HepG2 (cell line): Measurements from ENCODE around the gene ABTB2. TPM values are rescaled to one million over a fixed set of nuclear protein-coding genes. Genes with fewer than 3 reads are reported as not detected.

Experiments
- ATAC-seq: fragments of 200-7000 bp; cut with Tn5 transposase; 3 replicates; pipeline ENCODE4 v1.9.1; 2020; ENCODE audit warnings: mild to moderate bottlenecking, moderate library complexity
- BruUV-seq: library from RNA; stranded (reverse); fragments of 400-500 nt; replicated peaks from 2 replicates; lab custom pipeline; 2021; lab: Mats Ljungman, UMichigan
- CTCF ChIA-PET: fragments of 300-600 bp; formaldehyde crosslinking; extraction: SDS; loops from one replicate; lab custom pipeline; 2021; ENCODE audit warnings: low total read pairs, inconsistent platforms, low intra/inter-chr PET ratio; lab: Yijun Ruan, JAX
- POLR2A ChIA-PET: fragments of 350-600 bp; sonication (Branson Sonifier 250); formaldehyde crosslinking; loops from one replicate; lab custom pipeline; 2020; ENCODE audit warnings: antibody characterized with exemption, inconsistent platforms; lab: Yijun Ruan, JAX
- DNase-seq: peaks from one replicate; pipeline ENCODE4 v3.0.0-alpha.2; 2015; ENCODE audit warnings: low spot score
- FAIRE-seq: peaks from 3 replicates; lab custom pipeline; 2011; peaks lifted over from hg19 to GRCh38; lab: Jason Lieb, UNC
- H2AFZ ChIP-seq: one replicate; pipeline ENCODE4 v1.6.1; 2011; ENCODE audit warnings: low read length, inconsistent platforms
- H3K27ac ChIP-seq: fragments of 300-600 bp; 3 replicates; pipeline ENCODE4 v1.8.0; 2011; ENCODE audit warnings: mixed run types, mild to moderate bottlenecking, mixed read lengths, low read length, inconsistent platforms; ENCODE audit not compliant: insufficient read depth; ENCODE audit errors: extremely low read length
- H3K27me3 ChIP-seq, 2 experiments: fragments of 200-600 bp in 1 of 2; 2 replicates in 1 of 2; 3 replicates in 1 of 2; pipeline versions ENCODE4 v1.6.0 to v1.8.0; 2011; ENCODE audit warnings: low read length in 2 of 2, mild to moderate bottlenecking in 2 of 2, moderate library complexity in 2 of 2, inconsistent platforms in 1 of 2; ENCODE audit not compliant: insufficient read depth in 2 of 2, control insufficient read depth in 1 of 2
- H3K36me3 ChIP-seq, 2 experiments: fragments of 200-600 bp in 1 of 2; replicated peaks in 1 of 2; 2 replicates in 1 of 2; 3 replicates in 1 of 2; pipeline versions ENCODE4 v1.5.1 to v1.8.0; 2011; ENCODE audit warnings: low read length in 2 of 2, inconsistent platforms in 1 of 2; ENCODE audit not compliant: insufficient read depth in 2 of 2, control insufficient read depth in 1 of 2
- H3K4me1 ChIP-seq: 2 replicates; pipeline ENCODE4 v1.5.1; 2012; ENCODE audit warnings: low read length, inconsistent platforms; ENCODE audit not compliant: insufficient read depth
- H3K4me2 ChIP-seq: 2 replicates; pipeline ENCODE4 v1.6.0; 2011; ENCODE audit warnings: low read depth, low read length, inconsistent platforms
- H3K4me3 ChIP-seq, 3 experiments: fragments of 200-600 bp in 1 of 3; sonication (generic), shearing (Covaris generic) in 1 of 3; replicated peaks in 1 of 3; 2 replicates each; pipeline ENCODE4 v1.5.1; 2011 to 2016; ENCODE audit warnings: low read length in 3 of 3, inconsistent platforms in 2 of 3, low read depth in 2 of 3, mild to moderate bottlenecking in 2 of 3, control low read depth in 1 of 3, mixed read lengths in 1 of 3; ENCODE audit not compliant: insufficient read depth in 1 of 3
- H3K79me2 ChIP-seq: one replicate; pipeline ENCODE4 v1.6.1; 2011; ENCODE audit warnings: low read length, inconsistent platforms; ENCODE audit not compliant: insufficient read depth
- H3K9ac ChIP-seq: 2 replicates; pipeline ENCODE4 v1.6.0; 2011; ENCODE audit warnings: mild to moderate bottlenecking, low read depth, low read length, inconsistent platforms; ENCODE audit not compliant: insufficient read depth
- H3K9me3 ChIP-seq: 2 replicates; pipeline ENCODE4 v1.5.1; 2012; ENCODE audit warnings: mild to moderate bottlenecking, low read length
- H4K20me1 ChIP-seq: 2 replicates; pipeline ENCODE4 v1.6.0; 2011; ENCODE audit warnings: inconsistent platforms, mild to moderate bottlenecking, low read length, moderate library complexity; ENCODE audit not compliant: insufficient read depth
- ARID2 ChIP-seq: sonication (generic); formaldehyde crosslinking; IDR thresholded peaks from 2 replicates; pipeline ENCODE4 v1.8.1; 2022; ENCODE audit warnings: mild to moderate bottlenecking, missing genetic modification reagents, borderline replicate concordance
- CSRNP1 ChIP-seq: sonication (generic); formaldehyde crosslinking; IDR thresholded peaks from 2 replicates; pipeline ENCODE4 v1.8.1; 2023; ENCODE audit warnings: mild to moderate bottlenecking, missing genetic modification reagents
- E2F2 ChIP-seq: sonication (generic); formaldehyde crosslinking; IDR thresholded peaks from 2 replicates; pipeline ENCODE4 v1.4.0; 2020; ENCODE audit warnings: missing genetic modification reagents, borderline replicate concordance
- KDM6A ChIP-seq: IDR thresholded peaks from 2 replicates; pipeline ENCODE4 v1.6.1; 2016; ENCODE audit warnings: low read depth
- ZBTB43 ChIP-seq: sonication (generic); formaldehyde crosslinking; conservative IDR thresholded peaks from 2 replicates; pipeline ENCODE4 v1.4.0; 2020; ENCODE audit warnings: missing genetic modification reagents
- ZBTB7B ChIP-seq: sonication (generic); formaldehyde crosslinking; IDR thresholded peaks from 2 replicates; pipeline ENCODE4 v1.4.0; 2020; ENCODE audit warnings: missing genetic modification reagents
- ZNF142 ChIP-seq: sonication (generic); formaldehyde crosslinking; IDR thresholded peaks from 2 replicates; pipeline ENCODE4 v1.4.0; 2020; ENCODE audit warnings: missing genetic modification reagents
- ZNF207 ChIP-seq: fragments of 450-650 bp; IDR thresholded peaks from 2 replicates; pipeline ENCODE4 v1.6.1; 2016; ENCODE audit warnings: antibody characterized with exemption, borderline replicate concordance
- WGBS: methylation state at CpG from one replicate; pipeline ENCODE4 v1.1.6; 2017; ENCODE audit warnings: low lambda C conversion rate; 5-methylcytosine and 5-hydroxymethylcytosine counted together
- in situ Hi-C: cut with HindIII; loops from 2 replicates; pipeline ENCODE4 v1.10.0; 2017; ENCODE audit warnings: low pct_unique_long_range_greater_than_20kb; ENCODE audit not compliant: extremely low pct_ligation_motif_present
- intact Hi-C: fragments of 100-400 bp; cut with micrococcal nuclease; formaldehyde crosslinking; loops from one replicate; pipeline ENCODE4 v1.10.0; 2022; ENCODE audit not compliant: unreplicated experiment
- polyA plus RNA-seq, 8 experiments: library from polyadenylated mRNA; depleted of rRNA in 3 of 8; stranded (reverse) in 7 of 8; unstranded in 1 of 8; fragments of >200 nt; fragmentation: Illumina TruSeq in 4 of 8; extraction: Trizol in 4 of 8; gene quantifications; 2 replicates each; pipeline versions ENCODE4 v1.2.1 to v1.2.3, GENCODE V29; 2011 to 2016; ENCODE audit warnings: low read depth in 4 of 8, missing spikeins in 1 of 8, mixed read lengths in 1 of 8; ENCODE audit not compliant: insufficient read depth in 1 of 8
- total RNA-seq, 5 experiments: library from RNA; depleted of rRNA; stranded (reverse); fragments of >200 nt; fragmentation: Illumina TruSeq; extraction: Trizol; gene quantifications; 2 replicates each; pipeline ENCODE4 v1.2.3, GENCODE V29; 2016; ENCODE audit warnings: low read depth in 1 of 5

ABTB2 gene
- total and polyA plus RNA-seq, 2 of the 13 experiments (the other 11 are each of a cell fraction or from before 2014, with no cell fraction given), result 5.1 to 15.4 TPM

GRCh38 chr11:34269694-34270245, 88.0 kb downstream of the ABTB2 start:
- CTCF ChIA-PET, result no interaction called here
- no peak for FAIRE-seq
- POLR2A ChIA-PET, result no interaction called here

GRCh38 chr11:34268906-34269430, 88.8 kb downstream of the ABTB2 start:
- Histone ChIP-seq H3K4me3 (no peak overlapping the region), H3K4me1 (peaks cover 80% of the 10 kb centered on the region), H3K27me3 (no peaks in the 10 kb centered on the region), H4K20me1 (no peaks in the 10 kb centered on the region), H3K9ac (no peak overlapping the region), H3K4me2 (no peak overlapping the region), H3K27ac (no peak overlapping the region), H3K9me3 (no peaks in the 10 kb centered on the region), H3K36me3 (peaks cover 0 to 4% of the 10 kb centered on the region in 2 experiments; a peak in 1 of 5 replicates), H3K79me2 (peaks cover 10% of the 10 kb centered on the region), H2AFZ (no peak overlapping the region)
- intact Hi-C loops, result loop anchor here (5.0 kb wide), 1 partner anchor 88 kb away; the partner anchor contains the start of gene ABTB2
- FAIRE-seq (no peak), DNase-seq (no peak), ATAC-seq (no peak)
- BruUV-seq, result no TSS peak
- in situ Hi-C loops, result no loop called here
- 94% methylated on average over 6 of the region's 6 CpGs for WGBS
- ChIA-PET CTCF (no interaction called here), POLR2A (no interaction called here)
- TF ChIP-seq CSRNP1 (CRISPR knock-in tag), result no peak
- no peak for TF ChIP-seq ZBTB43 (CRISPR knock-in tag)
- TF ChIP-seq ZNF142, result no peak
- TF ChIP-seq E2F2 (CRISPR knock-in tag), result no peak

More at GRCh38 chr11:34269694-34270245, 88.0 kb downstream of the ABTB2 start:
- Histone ChIP-seq H2AFZ (no peak overlapping the region), H3K27ac (no peak overlapping the region), H3K36me3 (peaks cover 0 to 4% of the 10 kb centered on the region in 2 experiments; a peak in 1 of 5 replicates), H4K20me1 (no peaks in the 10 kb centered on the region), H3K27me3 (no peaks in the 10 kb centered on the region), H3K79me2 (peaks cover 3% of the 10 kb centered on the region), H3K4me2 (no peak overlapping the region), H3K4me3 (no peak overlapping the region), H3K9me3 (no peaks in the 10 kb centered on the region), H3K4me1 (peaks cover 72% of the 10 kb centered on the region), H3K9ac (no peak overlapping the region)
- 91% methylated on average over 7 of the region's 7 CpGs for WGBS
- no peak for DNase-seq
- in situ Hi-C loops, result no loop called here
- TF ChIP-seq ZNF207, result no peak
- TF ChIP-seq ARID2 (CRISPR knock-in tag), result no peak
- TF ChIP-seq ZBTB7B, result no peak
- no peak for TF ChIP-seq KDM6A (CRISPR knock-in tag)
- ATAC-seq, result no peak
- BruUV-seq, result no TSS peak
- intact Hi-C loops, result loop anchor here (5.0 kb wide), 1 partner anchor 88 kb away; the partner anchor contains the start of gene ABTB2
